ENCODE data around the gene TDRKH. TPM values are rescaled to one million over a fixed set of nuclear protein-coding genes. Genes with fewer than 3 reads are reported as not detected.

The TDRKH gene
- total RNA-seq, 2 experiments from 2014 or later = 14.6 to 16.4 TPM

DNA sequence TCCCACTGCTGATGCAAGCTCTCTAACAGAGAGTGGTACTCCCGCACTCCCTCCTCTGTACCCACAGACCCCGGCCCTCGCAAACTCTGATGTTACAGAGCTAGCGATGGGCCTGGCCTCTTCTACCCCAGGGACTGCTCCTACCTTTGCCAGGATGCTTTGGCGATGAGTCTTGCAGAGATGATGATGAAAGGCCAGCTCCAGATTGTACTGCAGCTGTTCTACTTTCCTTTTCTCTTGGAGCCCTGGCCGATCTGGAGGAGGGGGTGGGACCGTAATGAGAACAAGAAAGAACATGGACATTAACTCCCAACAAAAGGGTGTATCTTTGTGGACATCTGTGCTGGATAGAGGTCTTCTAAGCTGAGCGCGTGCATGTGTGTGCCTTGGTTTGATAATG lies 20.9 kb upstream of the TDRKH start:
- ChIA-PET CTCF (interaction anchor here (1.8 kb wide), 1 partner anchor 10 kb away, joined by 7 read pairs; no protein-coding TSS in a partner anchor), POLR2A (interaction anchor here (0.5 to 1.0 kb wide), 2 partner anchors 9 to 128 kb away, joined by 3 read pairs; no protein-coding TSS in a partner anchor)
- H3K9me3 Mint-ChIP-seq (ENCODE audit: insufficient read depth) = no peaks in the 10 kb centered on the region
- H3K27me3 Mint-ChIP-seq (ENCODE audit: low read depth) = peaks cover 19% of the 10 kb centered on the region
- no peaks in the 10 kb centered on the region for H3K36me3 Mint-ChIP-seq (ENCODE audit: low read depth)
- no peak for DNase-seq
- ATAC-seq = no peak
- H3K4me1 Mint-ChIP-seq (ENCODE audit: low read depth) = peaks cover 27% of the 10 kb centered on the region
- H3K27ac Mint-ChIP-seq = no peak overlapping the region
- H3K4me3 Mint-ChIP-seq = no peak overlapping the region

GRCh38 chr1:151809985-151810556 lies 19.8 kb upstream of the TDRKH start:
- DNase-seq (no peak), ATAC-seq (no peak)

DNA sequence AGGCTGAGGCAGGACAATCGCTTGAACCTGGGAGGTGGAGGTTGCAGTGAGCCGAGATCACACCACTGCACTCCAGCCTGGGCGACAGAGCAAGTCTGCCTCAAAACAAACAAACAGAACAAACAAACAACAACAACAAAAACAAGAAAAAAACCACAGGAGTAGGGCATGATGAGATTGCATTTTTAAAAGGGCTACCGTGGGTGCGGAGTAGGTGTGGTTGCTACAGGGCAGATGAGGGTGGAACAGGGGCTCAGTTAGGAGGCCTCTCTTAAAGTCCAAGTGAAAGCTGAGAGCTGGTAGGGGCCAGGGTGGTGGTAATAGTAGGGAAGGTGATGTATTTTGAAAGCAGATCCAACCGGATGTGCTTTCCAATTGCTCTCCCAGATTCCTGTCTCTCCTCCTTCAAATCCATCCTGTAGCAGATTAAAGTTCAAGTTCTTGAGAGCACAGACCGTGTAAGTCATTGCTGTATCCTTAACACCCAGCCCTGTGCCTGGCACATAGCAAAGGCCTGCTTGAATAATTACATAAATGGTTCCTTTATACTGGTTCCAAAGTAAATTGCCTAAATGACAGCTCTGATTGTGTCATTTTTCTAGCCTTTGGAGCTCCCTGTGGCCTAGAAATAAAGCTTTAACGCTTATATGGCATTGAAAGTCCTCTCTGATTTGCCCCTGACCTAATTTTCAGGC lies 19.1 kb upstream of the TDRKH start:
- Mint-ChIP-seq H3K36me3 (ENCODE audit: low read depth) (no peaks in the 10 kb centered on the region), H3K4me1 (ENCODE audit: low read depth) (peaks cover 9% of the 10 kb centered on the region), H3K27ac (no peak overlapping the region), H3K27me3 (ENCODE audit: low read depth) (peaks cover 19% of the 10 kb centered on the region), H3K4me3 (no peak overlapping the region), H3K9me3 (ENCODE audit: insufficient read depth) (no peaks in the 10 kb centered on the region)
- ChIA-PET POLR2A (interaction anchor here (1.0 kb wide), 1 partner anchor 11 kb away, joined by 3 read pairs; no protein-coding TSS in a partner anchor), CTCF (no interaction called here)
- no peak for DNase-seq
- no peak for ATAC-seq

More at GRCh38 chr1:151809985-151810556, 19.8 kb upstream of the TDRKH start:
- Mint-ChIP-seq H3K4me3 (no peak overlapping the region), H3K9me3 (ENCODE audit: insufficient read depth) (no peaks in the 10 kb centered on the region), H3K36me3 (ENCODE audit: low read depth) (no peaks in the 10 kb centered on the region), H3K27me3 (ENCODE audit: low read depth) (peaks cover 19% of the 10 kb centered on the region), H3K27ac (no peak overlapping the region), H3K4me1 (ENCODE audit: low read depth) (peaks cover 15% of the 10 kb centered on the region)
- ChIA-PET CTCF (no interaction called here), POLR2A (interaction anchor here (1.0 kb wide), 1 partner anchor 11 kb away, joined by 3 read pairs; no protein-coding TSS in a partner anchor)

DNA sequence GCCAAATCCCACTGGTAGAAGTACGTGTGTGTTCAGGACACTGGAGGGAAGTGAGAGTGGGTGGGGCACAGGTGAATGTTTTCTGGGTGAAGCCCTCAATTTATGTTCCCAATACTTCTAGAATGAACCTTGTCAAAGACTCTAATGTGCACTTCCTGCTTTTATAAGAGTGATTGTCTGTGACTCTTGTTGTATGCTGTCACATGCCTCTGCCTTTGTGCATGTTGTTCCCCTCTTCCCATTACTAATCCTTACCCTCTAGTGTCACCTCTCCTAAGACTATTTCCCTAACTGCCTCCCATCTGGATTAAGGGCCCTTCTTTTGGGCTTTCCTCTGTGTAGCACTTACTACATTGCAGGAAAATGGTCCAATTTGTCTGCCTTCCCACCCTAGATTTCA lies 17.5 kb upstream of the TDRKH start:
- no peak overlapping the region for H3K4me3 Mint-ChIP-seq
- peaks cover 19% of the 10 kb centered on the region for H3K27me3 Mint-ChIP-seq (ENCODE audit: low read depth)
- H3K9me3 Mint-ChIP-seq (ENCODE audit: insufficient read depth) = no peaks in the 10 kb centered on the region
- H3K36me3 Mint-ChIP-seq (ENCODE audit: low read depth) = no peaks in the 10 kb centered on the region
- POLR2A ChIA-PET = no interaction called here
- CTCF ChIA-PET = interaction anchor here (0.8 to 0.9 kb wide), 2 partner anchors 29 to 214 kb away, joined by 3 to 6 read pairs; no protein-coding TSS in a partner anchor
- ATAC-seq = no peak
- H3K27ac Mint-ChIP-seq = no peak overlapping the region
- DNase-seq = no peak
- peaks cover 5% of the 10 kb centered on the region for H3K4me1 Mint-ChIP-seq (ENCODE audit: low read depth)

DNA sequence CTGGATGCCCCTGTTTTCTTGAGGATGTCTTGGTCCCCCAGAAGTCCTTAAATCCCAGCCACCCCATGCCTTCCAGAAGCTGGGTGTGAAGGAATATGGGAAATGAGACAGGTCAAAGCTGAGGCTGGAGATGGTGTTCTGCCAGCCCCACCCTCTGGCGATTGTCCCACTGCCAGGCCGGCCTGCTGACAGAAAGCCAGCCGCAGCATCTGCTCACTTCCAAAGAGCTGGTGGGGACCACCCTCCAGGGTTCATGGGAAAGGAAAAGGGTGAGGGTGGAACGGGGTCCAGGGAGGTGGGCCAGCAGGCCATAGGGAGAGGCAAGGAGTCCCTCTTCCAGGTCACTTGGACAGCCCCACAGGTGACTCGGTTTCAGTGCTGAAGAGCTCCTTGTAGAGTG lies 16.8 kb upstream of the TDRKH start:
- no peaks in the 10 kb centered on the region for H3K9me3 Mint-ChIP-seq (ENCODE audit: insufficient read depth)
- no peak overlapping the region for H3K4me3 Mint-ChIP-seq
- ChIA-PET POLR2A (no interaction called here), CTCF (interaction anchor here (0.8 to 1.3 kb wide), 3 partner anchors 18 to 29 kb away, joined by 3 to 6 read pairs (median 4); no protein-coding TSS in a partner anchor)
- H3K4me1 Mint-ChIP-seq (ENCODE audit: low read depth) = no peaks in the 10 kb centered on the region
- no peak for ATAC-seq
- H3K27me3 Mint-ChIP-seq (ENCODE audit: low read depth) = peaks cover 19% of the 10 kb centered on the region
- DNase-seq = no peak
- no peaks in the 10 kb centered on the region for H3K36me3 Mint-ChIP-seq (ENCODE audit: low read depth)
- H3K27ac Mint-ChIP-seq = no peak overlapping the region

- Mint-ChIP-seq H3K27ac (no peak overlapping the region), H3K36me3 (ENCODE audit: low read depth) (no peaks in the 10 kb centered on the region), H3K9me3 (ENCODE audit: insufficient read depth) (no peaks in the 10 kb centered on the region), H3K27me3 (ENCODE audit: low read depth) (peaks cover 16% of the 10 kb centered on the region), H3K4me3 (no peak overlapping the region), H3K4me1 (ENCODE audit: low read depth) (no peaks in the 10 kb centered on the region)
- POLR2A ChIA-PET = interaction anchor here (0.6 kb wide), 1 partner anchor 72 kb away, joined by 3 read pairs; no protein-coding TSS in a partner anchor
- ATAC-seq (no peak), DNase-seq (no peak)
- CTCF ChIA-PET = interaction anchor here (1.1 to 1.3 kb wide), 2 partner anchors 17 to 24 kb away, joined by 3 to 4 read pairs; no protein-coding TSS in a partner anchor
Observed at GRCh38 chr1:151806170-151806569, 15.9 kb upstream of the TDRKH start.

GRCh38 chr1:151805066-151805820 lies 14.9 kb upstream of the TDRKH start, which contains the start of gene LINGO4:
TSS of gene LINGO4 (minus strand) at chr1:151805419. CDS start at chr1:151802704, 2,715 bp downstream.
- ATAC-seq = no peak

DNA sequence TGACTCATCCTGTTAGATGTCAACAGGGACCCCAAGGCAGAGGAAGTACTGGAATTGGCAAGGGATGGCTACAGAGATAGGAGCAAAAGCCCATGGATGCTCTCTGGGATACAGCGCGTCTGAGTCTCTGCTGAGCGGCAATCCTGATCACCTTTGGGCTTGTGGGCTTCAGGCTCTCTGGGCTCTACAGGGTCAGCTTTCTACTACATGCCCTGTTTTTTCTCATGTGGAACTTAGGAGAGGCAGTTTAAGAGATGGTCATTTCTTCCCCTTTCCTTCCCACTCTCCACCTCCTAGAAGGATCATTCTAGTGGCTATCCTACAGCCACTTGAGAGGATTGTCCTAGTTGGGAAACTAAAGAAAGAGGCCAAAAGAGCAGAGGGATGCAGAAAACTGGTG lies 13.6 kb upstream of the TDRKH start:
- Mint-ChIP-seq H3K4me3 (no peak overlapping the region), H3K9me3 (ENCODE audit: insufficient read depth) (no peaks in the 10 kb centered on the region), H3K36me3 (ENCODE audit: low read depth) (no peaks in the 10 kb centered on the region), H3K4me1 (ENCODE audit: low read depth) (peaks cover 6% of the 10 kb centered on the region), H3K27ac (no peak overlapping the region), H3K27me3 (ENCODE audit: low read depth) (peaks cover 17% of the 10 kb centered on the region)
- DNase-seq (no peak), ATAC-seq (no peak)
- ChIA-PET CTCF (no interaction called here), POLR2A (no interaction called here)

More at GRCh38 chr1:151805066-151805820, 14.9 kb upstream of the TDRKH start, which contains the start of gene LINGO4:
- no peak within 1 kb of the TSS for H3K4me3 Mint-ChIP-seq
- ChIA-PET CTCF (no interaction called here), POLR2A (interaction anchor here (0.6 kb wide), 1 partner anchor 73 kb away, joined by 3 read pairs; no protein-coding TSS in a partner anchor)
- H3K27me3 Mint-ChIP-seq (ENCODE audit: low read depth) = peaks cover 17% of the 10 kb centered on the region
- peaks cover 5% of the 10 kb centered on the region for H3K4me1 Mint-ChIP-seq (ENCODE audit: low read depth)
- H3K36me3 Mint-ChIP-seq (ENCODE audit: low read depth) = no peaks in the 10 kb centered on the region
- no peaks in the 10 kb centered on the region for H3K9me3 Mint-ChIP-seq (ENCODE audit: insufficient read depth)
- no peak for DNase-seq
- H3K27ac Mint-ChIP-seq = no peak within 1 kb of the TSS

DNA sequence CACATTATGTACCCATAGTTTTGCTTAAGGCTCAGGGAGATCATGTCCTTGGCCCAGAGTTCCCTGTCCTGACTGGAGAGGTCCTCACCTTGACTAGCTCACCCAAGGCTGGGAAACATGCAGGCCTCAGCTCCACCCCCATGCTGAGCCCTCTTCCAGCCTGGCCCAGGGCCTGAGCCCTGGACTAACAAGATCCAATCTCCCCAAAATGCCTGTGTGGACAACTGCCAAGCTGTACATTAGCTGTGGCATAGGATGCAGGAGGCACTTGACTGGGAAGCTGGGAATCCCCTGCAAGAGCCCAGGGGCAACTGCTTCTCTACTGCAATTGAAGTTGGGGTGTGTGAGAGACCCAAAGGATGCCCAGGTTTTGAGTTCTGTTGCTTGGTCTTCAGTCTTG lies 12.9 kb upstream of the TDRKH start:
- CTCF ChIA-PET = interaction anchor here (1.1 kb wide), 1 partner anchor 18 kb away, joined by 3 read pairs; no protein-coding TSS in a partner anchor
- Mint-ChIP-seq H3K27ac (no peak overlapping the region), H3K36me3 (ENCODE audit: low read depth) (no peaks in the 10 kb centered on the region), H3K4me3 (no peak overlapping the region), H3K4me1 (ENCODE audit: low read depth) (peaks cover 6% of the 10 kb centered on the region), H3K27me3 (ENCODE audit: low read depth) (peaks cover 13% of the 10 kb centered on the region), H3K9me3 (ENCODE audit: insufficient read depth) (no peaks in the 10 kb centered on the region)
- ATAC-seq (no peak), DNase-seq (no peak)
- POLR2A ChIA-PET = interaction anchor here (0.6 kb wide), 1 partner anchor 13 kb away, joined by 3 read pairs; the partner anchor contains the start of gene TDRKH

GRCh38 chr1:151802372-151802771 lies 12.1 kb upstream of the TDRKH start:
- peaks cover 6% of the 10 kb centered on the region for H3K4me1 Mint-ChIP-seq (ENCODE audit: low read depth)
- no peaks in the 10 kb centered on the region for H3K9me3 Mint-ChIP-seq (ENCODE audit: insufficient read depth)
- no peaks in the 10 kb centered on the region for H3K36me3 Mint-ChIP-seq (ENCODE audit: low read depth)
- no peak overlapping the region for H3K27ac Mint-ChIP-seq
- peaks cover 11% of the 10 kb centered on the region for H3K27me3 Mint-ChIP-seq (ENCODE audit: low read depth)
- H3K4me3 Mint-ChIP-seq = no peak overlapping the region
- POLR2A ChIA-PET = no interaction called here
- CTCF ChIA-PET = interaction anchor here (1.1 kb wide), 1 partner anchor 19 kb away, joined by 3 read pairs; no protein-coding TSS in a partner anchor
- no peak for ATAC-seq
- no peak for DNase-seq

DNA sequence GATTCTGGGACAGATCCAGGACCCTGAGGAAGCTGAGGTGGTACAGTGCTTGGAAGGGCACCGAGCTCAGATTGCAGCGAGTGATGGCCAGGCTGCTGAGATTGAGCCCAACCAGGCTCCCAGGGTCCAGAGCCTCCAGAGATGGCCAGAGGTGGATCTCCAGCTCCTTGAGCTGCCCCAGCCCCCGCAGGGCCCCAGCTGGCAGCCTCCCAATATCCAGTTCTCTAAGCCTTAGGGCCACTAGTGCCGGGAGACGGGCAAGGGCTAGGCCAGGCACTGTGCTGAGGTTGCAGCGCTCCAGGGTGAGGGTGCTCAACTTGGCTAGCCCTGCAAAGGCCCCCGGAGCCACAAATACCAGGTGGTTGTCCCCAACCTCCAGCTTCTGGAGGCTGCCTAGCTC lies 11.5 kb upstream of the TDRKH start:
- H3K4me1 Mint-ChIP-seq (ENCODE audit: low read depth) = peaks cover 6% of the 10 kb centered on the region

More for the DNA sequence above, 11.5 kb upstream of the TDRKH start:
- Mint-ChIP-seq H3K36me3 (ENCODE audit: low read depth) (no peaks in the 10 kb centered on the region), H3K27ac (no peak overlapping the region), H3K9me3 (ENCODE audit: insufficient read depth) (no peaks in the 10 kb centered on the region), H3K4me3 (no peak overlapping the region), H3K27me3 (ENCODE audit: low read depth) (peaks cover 11% of the 10 kb centered on the region)
- DNase-seq = no peak
- ATAC-seq = no peak
- ChIA-PET CTCF (no interaction called here), POLR2A (interaction anchor here (0.6 kb wide), 1 partner anchor 104 kb away, joined by 3 read pairs; no protein-coding TSS in a partner anchor)

All from activated CD8-positive, alpha-beta T cell treated with anti-CD3 and anti-CD28 coated beads, Interleukin-2, amount 10 ng/mL, durations not matched to agents 7 days and 5 days (primary cell).